SK-N-SH (cell line): ENCODE results near the gene NUCB1. TPM values are rescaled to one million over a fixed set of nuclear protein-coding genes. Genes with fewer than 3 reads are reported as not detected.
A peak's percentile ranks its signal among the peaks of the same experiment; 100 is the strongest.
"Not testable (repeated sequence)": the region's sequence is repeated elsewhere in the genome, so short reads cannot be mapped to it uniquely, and the experiment has no call there.

ENCODE experiments used
- CTCF ChIA-PET: fragments of 300-600, 350-600 bp; formaldehyde crosslinking; extraction: SDS; loops from one replicate; lab custom pipeline; 2021; lab: Yijun Ruan, JAX
- POLR2A ChIA-PET: fragments of 350-600 bp; sonication (Branson Sonifier 250); formaldehyde crosslinking; extraction: SDS; loops from one replicate; lab custom pipeline; 2020; ENCODE audit warnings: antibody characterized with exemption, inconsistent platforms; lab: Yijun Ruan, JAX
- DNase-seq: peaks from one replicate; pipeline ENCODE4 v3.0.0; 2012
- H2AFZ ChIP-seq: fragments of 200-600 bp; sonication (generic); 2 replicates; pipeline ENCODE4 v1.8.1; 2016; ENCODE audit warnings: antibody characterized with exemption, mild to moderate bottlenecking, low read depth
- H3F3A ChIP-seq: fragments of 200-600 bp; sonication (generic); replicated peaks from 2 replicates; pipeline ENCODE3; 2016; ENCODE audit warnings: antibody characterized with exemption, mild to moderate bottlenecking; ENCODE audit not compliant: insufficient read depth
- H3K27ac ChIP-seq, 2 experiments: fragments of 200-500 bp in 1 of 2; fragments of 200-600 bp in 1 of 2; sonication (Bioruptor generic) in 1 of 2; sonication (generic), shearing (Covaris generic) in 1 of 2; 2 replicates each; pipeline versions ENCODE4 v1.5.1 to v1.6.1; 2014 to 2016; ENCODE audit warnings: low read depth in 2 of 2, inconsistent platforms in 1 of 2, low read length in 1 of 2, mild to moderate bottlenecking in 1 of 2, mixed read lengths in 1 of 2
- H3K27me3 ChIP-seq: fragments of 200-600 bp; sonication (generic), shearing (Covaris generic); 2 replicates; pipeline ENCODE4 v1.6.1; 2016; ENCODE audit warnings: mixed run types; ENCODE audit not compliant: insufficient read depth
- H3K36me3 ChIP-seq, 2 experiments: fragments of 200-500 bp in 1 of 2; fragments of 200-600 bp in 1 of 2; sonication (Bioruptor generic) in 1 of 2; sonication (generic) in 1 of 2; replicated peaks in 1 of 2; 2 replicates each; pipeline versions ENCODE3 to v1.5.1; 2014 to 2016; ENCODE audit warnings: low read length in 1 of 2, mild to moderate bottlenecking in 1 of 2; ENCODE audit not compliant: insufficient read depth in 2 of 2, control insufficient read depth in 1 of 2
- H3K4me1 ChIP-seq, 2 experiments: fragments of 200-500 bp in 1 of 2; fragments of 200-600 bp in 1 of 2; sonication (Bioruptor generic) in 1 of 2; sonication (generic), shearing (Covaris generic) in 1 of 2; 2 replicates each; pipeline versions ENCODE4 v1.5.1 to v1.6.1; 2014 to 2016; ENCODE audit warnings: low read depth in 1 of 2, low read length in 1 of 2, mixed run types in 1 of 2; ENCODE audit not compliant: insufficient read depth in 2 of 2, control insufficient read depth in 1 of 2
- H3K4me2 ChIP-seq: fragments of 200-600 bp; sonication (generic), shearing (Covaris generic); 2 replicates; pipeline ENCODE4 v1.6.1; 2017; ENCODE audit warnings: mixed run types
- H3K4me3 ChIP-seq, 2 experiments: fragments of 200-500 bp in 1 of 2; fragments of 200-600 bp in 1 of 2; sonication (Bioruptor generic) in 1 of 2; sonication (generic), shearing (Covaris generic) in 1 of 2; 2 replicates each; pipeline versions ENCODE4 v1.5.1 to v1.8.1; 2014 to 2016; ENCODE audit warnings: low read depth in 2 of 2, inconsistent platforms in 1 of 2, low read length in 1 of 2, mild to moderate bottlenecking in 1 of 2, mixed read lengths in 1 of 2, moderate library complexity in 1 of 2
- H3K79me2 ChIP-seq: fragments of 200-600 bp; sonication (generic); 2 replicates; pipeline ENCODE4 v1.8.1; 2017; ENCODE audit warnings: mild to moderate bottlenecking; ENCODE audit not compliant: insufficient read depth
- H3K9ac ChIP-seq: fragments of 200-600 bp; sonication (generic); 2 replicates; pipeline ENCODE4 v1.6.1; 2017; ENCODE audit warnings: mixed run types
- H3K9me2 ChIP-seq: fragments of 200-600 bp; sonication (generic); 2 replicates; pipeline ENCODE4 v1.6.1; 2017; ENCODE audit warnings: mixed run types
- H3K9me3 ChIP-seq: fragments of 200-600 bp; sonication (generic); 2 replicates; pipeline ENCODE4 v1.6.1; 2017; ENCODE audit warnings: mixed run types, mild to moderate bottlenecking, moderate library complexity
- H4K20me1 ChIP-seq: fragments of 200-600 bp; sonication (generic); 2 replicates; pipeline ENCODE4 v1.6.1; 2017; ENCODE audit warnings: mild to moderate bottlenecking, mixed run types; ENCODE audit not compliant: insufficient read depth
- CHD2 ChIP-seq: fragments of 150-350 bp; IDR thresholded peaks from 2 replicates; pipeline ENCODE4 v1.6.1; 2018; ENCODE audit warnings: low read length; ENCODE audit not compliant: partially characterized antibody
- EZH2phosphoT487 ChIP-seq: fragments of 200-600 bp; sonication (generic); IDR thresholded peaks from 2 replicates; pipeline ENCODE4 v1.6.1; 2017; ENCODE audit warnings: low read depth, mixed run types, mild to moderate bottlenecking, antibody characterized with exemption, moderate library complexity, borderline replicate concordance
- IRF3 ChIP-seq: fragments of 150-350 bp; IDR thresholded peaks from 2 replicates; pipeline ENCODE4 v1.6.1; 2016; ENCODE audit warnings: mild to moderate bottlenecking, low read depth, low read length
- MAX ChIP-seq: IDR thresholded peaks from 2 replicates; pipeline ENCODE4 v1.4.0; 2012; ENCODE audit warnings: low read depth
- MEF2A ChIP-seq: IDR thresholded peaks from 2 replicates; pipeline ENCODE4 v1.4.0; 2012; ENCODE audit warnings: low read depth, borderline replicate concordance
- NFIC ChIP-seq: IDR thresholded peaks from 2 replicates; pipeline ENCODE4 v1.4.0; 2012; ENCODE audit warnings: borderline replicate concordance
- POLR2AphosphoS5 ChIP-seq: IDR thresholded peaks from 2 replicates; pipeline ENCODE4 v1.6.1; 2012; ENCODE audit warnings: low read depth, low read length
- RAD21 ChIP-seq: IDR thresholded peaks from 2 replicates; pipeline ENCODE4 v1.6.1; 2012; ENCODE audit warnings: mild to moderate bottlenecking, low read length
- RCOR1 ChIP-seq: fragments of 150-350 bp; IDR thresholded peaks from 2 replicates; pipeline ENCODE4 v1.6.1; 2017; ENCODE audit warnings: antibody characterized with exemption, low read length
- SMC3 ChIP-seq: IDR thresholded peaks from 2 replicates; pipeline ENCODE4 v1.6.1; 2012; ENCODE audit warnings: low read depth, low read length, improper control_type of control experiment
- TAF1 ChIP-seq: IDR thresholded peaks from 2 replicates; pipeline ENCODE4 v1.6.1; 2012; ENCODE audit warnings: low read depth, mild to moderate bottlenecking, low read length, moderate library complexity, borderline replicate concordance
- TCF12 ChIP-seq: IDR thresholded peaks from 2 replicates; pipeline ENCODE4 v1.4.0; 2012
- ZBTB33 ChIP-seq: IDR thresholded peaks from 2 replicates; pipeline ENCODE4 v1.4.0; 2012; ENCODE audit warnings: low read depth, borderline replicate concordance
- WGBS: methylation state at CpG from one replicate; pipeline ENCODE4 v1.1.6; 2017; ENCODE audit warnings: low lambda C conversion rate; 5-methylcytosine and 5-hydroxymethylcytosine counted together
- polyA plus RNA-seq, 3 experiments: library from polyadenylated mRNA; depleted of rRNA; stranded (reverse); fragments of >200 nt; gene quantifications; 2 replicates each; pipeline ENCODE4 v1.2.3, GENCODE V29; 2012

Gene NUCB1
- polyA plus RNA-seq, 1 of the 3 experiments (the other 2 are of a cell fraction) = 397 TPM

- Histone ChIP-seq H3K9ac (no peak overlapping the region), H3K79me2 (peaks cover 28% of the 10 kb centered on the region), H3K27me3 (no peaks in the 10 kb centered on the region), H3K36me3 (peaks cover 14 to 20% of the 10 kb centered on the region in 2 experiments), H4K20me1 (peaks cover 21% of the 10 kb centered on the region), H3K4me2 (no peak overlapping the region), H3F3A (peaks cover 19% of the 10 kb centered on the region), H2AFZ (no peak overlapping the region), H3K4me3 (no peak overlapping the region)
- CTCF ChIA-PET = interaction anchor here (1.1 to 1.2 kb wide), 3 partner anchors 28 to 224 kb away, joined by 3 to 4 read pairs (median 3); partner anchors contain the start of gene CA11
- 94% methylated on average over 9 of the region's 9 CpGs for WGBS
- no peak for TF ChIP-seq EZH2phosphoT487
- no peak for TF ChIP-seq MEF2A
- no peak for TF ChIP-seq TAF1
- no peak for TF ChIP-seq POLR2AphosphoS5
- TF ChIP-seq, all 33 proteins: peak for 0
- H3K4me1 ChIP-seq = peaks cover 7 to 41% of the 10 kb centered on the region in 2 experiments; a peak in 2 of 4 replicates
- H3K9me2 ChIP-seq = no peaks in the 10 kb centered on the region
- DNase-seq = no peak
- H3K9me3 ChIP-seq = no peaks in the 10 kb centered on the region
- POLR2A ChIA-PET = no interaction called here
- no peak overlapping the region for H3K27ac ChIP-seq
Measured at GRCh38 chr19:48870048-48870447, 30.1 kb upstream of the NUCB1 start.

- not testable (repeated sequence) for H3K4me3 ChIP-seq, H3K9ac ChIP-seq, H3K9me2 ChIP-seq, H3K9me3 ChIP-seq, H3K4me2 ChIP-seq, H3K27me3 ChIP-seq, DNase-seq
- peak overlapping the region in 1 of 2 experiments; percentile 58; a peak in 2 of 4 replicates for H3K27ac ChIP-seq
- CTCF ChIA-PET = interaction anchor here (1.0 to 1.7 kb wide), 2 partner anchors 35 to 99 kb away, joined by 3 to 10 read pairs; partner anchors contain the start of gene HSD17B14
- peaks cover 15 to 48% of the 10 kb centered on the region in 2 experiments; a peak in 3 of 4 replicates for H3K4me1 ChIP-seq
- H3K36me3 ChIP-seq = peaks cover 28 to 35% of the 10 kb centered on the region in 2 experiments
- 79% methylated on average over 27 of the region's 31 CpGs for WGBS
- H2AFZ ChIP-seq = 0 out of 2 replicates have a peak overlapping the region, but pooled peaks have one; percentile 71
- POLR2A ChIA-PET = interaction anchor here (0.6 to 1.6 kb wide), 7 partner anchors 9 to 147 kb away, joined by 3 to 9 read pairs (median 6); partner anchors contain the start of genes BAX and NUCB1
- H3F3A ChIP-seq = peaks cover 22% of the 10 kb centered on the region
- peaks cover 36% of the 10 kb centered on the region for H4K20me1 ChIP-seq
- H3K79me2 ChIP-seq = peaks cover 44% of the 10 kb centered on the region
Measured at GRCh38 chr19:48871471-48872181, 28.5 kb upstream of the NUCB1 start.

- Histone ChIP-seq H3K4me3 (peak within 1 kb of the TSS; percentile 94 to 96), H3K9me2 (no peaks in the 10 kb centered on the region), H3K4me1 (peaks cover 15 to 41% of the 10 kb centered on the region in 2 experiments; a peak in 3 of 4 replicates), H3K9ac (peak within 1 kb of the TSS; percentile 100), H3F3A (peaks cover 24% of the 10 kb centered on the region), H3K9me3 (no peaks in the 10 kb centered on the region), H3K27me3 (no peaks in the 10 kb centered on the region), H3K79me2 (peaks cover 50% of the 10 kb centered on the region), H3K4me2 (peak within 1 kb of the TSS; percentile 93), H3K27ac (peak within 1 kb of the TSS; percentile 92 to 100), H3K36me3 (peaks cover 29 to 42% of the 10 kb centered on the region in 2 experiments), H4K20me1 (peaks cover 42% of the 10 kb centered on the region), H2AFZ (0 out of 2 replicates have a peak within 1 kb of the TSS, but pooled peaks have one; percentile 71)
- ChIA-PET CTCF (interaction anchor here (1.0 to 1.7 kb wide), 2 partner anchors 36 to 98 kb away, joined by 3 to 10 read pairs; partner anchors contain the start of gene HSD17B14), POLR2A (interaction anchor here (0.6 to 1.6 kb wide), 8 partner anchors 8 to 158 kb away, joined by 3 to 9 read pairs (median 6); partner anchors contain the start of genes BAX and NUCB1)
- 1% methylated on average over 42 of the region's 53 CpGs for WGBS
- DNase-seq = peak; percentile 97
- TF ChIP-seq TAF1 (peak; percentile 93), SMC3 (no peak), POLR2AphosphoS5 (peak; percentile 100), RCOR1 (no peak), MAX (no peak), TCF12 (no peak), ZBTB33 (peak; percentile 90), NFIC (no peak), CHD2 (peak; percentile 98), IRF3 (no peak), RAD21 (0 out of 2 replicates have a peak, but pooled peaks have one; percentile 8)
Measured at GRCh38 chr19:48872182-48872883, 27.8 kb upstream of the NUCB1 start, which contains the start of gene PPP1R15A. TSS of gene PPP1R15A (plus strand) at chr19:48872421. CDS start at chr19:48873234, 813 bp downstream.
